Measurements from ENCODE around the gene SERPINB1. TPM values are rescaled to one million over a fixed set of nuclear protein-coding genes. Genes with fewer than 3 reads are reported as not detected.

SERPINB1 gene
- polyA plus RNA-seq, 1 experiment: 22.4 TPM

GRCh38 chr6:2850538-2851113 lies 9.0 kb upstream of the SERPINB1 start:
- Histone ChIP-seq H3K27me3 (ENCODE audit: control insufficient read depth, insufficient read depth, low read length) (no peaks in the 10 kb centered on the region), H3K9me3 (ENCODE audit: control insufficient read depth, insufficient read depth, low read length) (no peaks in the 10 kb centered on the region), H3K4me3 (ENCODE audit: low read depth, low read length) (no peak overlapping the region), H3K27ac (ENCODE audit: low read depth, low read length) (no peak overlapping the region)
- DNase-seq (ENCODE audit: low read depth, low spot score): no peak
- ChIA-PET POLR2A (interaction anchor here (0.6 to 0.9 kb wide), 2 partner anchors 9 to 85 kb away, joined by 6 read pairs; partner anchors contain the start of gene WRNIP1), CTCF (interaction anchor here (0.7 to 2.9 kb wide), 8 partner anchors 38 to 138 kb away, joined by 3 to 18 read pairs (median 6); no protein-coding TSS in a partner anchor)
- TF ChIP-seq CTCF (IDR thresholded peaks at IDR 0.05; ENCODE audit: low read depth, low read length): no peak

GRCh38 chr6:2848851-2849250 lies 7.2 kb upstream of the SERPINB1 start:
- H3K9me3 ChIP-seq (ENCODE audit: control insufficient read depth, insufficient read depth, low read length): no peaks in the 10 kb centered on the region; the same call in 1 of the 2 replicates

GRCh38 chr6:2845880-2846208 lies 4.2 kb upstream of the SERPINB1 start:
- CTCF ChIA-PET: interaction anchor here (0.5 to 3.8 kb wide), 26 partner anchors 8 to 1249 kb away, joined by 3 to 99 read pairs (median 6); no protein-coding TSS in a partner anchor
- no peaks in the 10 kb centered on the region for H3K27me3 ChIP-seq (ENCODE audit: control insufficient read depth, insufficient read depth, low read length)
- no peaks in the 10 kb centered on the region; the same call in 1 of the 2 replicates for H3K9me3 ChIP-seq (ENCODE audit: control insufficient read depth, insufficient read depth, low read length)
- H3K27ac ChIP-seq (ENCODE audit: low read depth, low read length): peak overlapping the region; percentile 84
- POLR2A ChIA-PET: interaction anchor here (0.5 to 1.2 kb wide), 2 partner anchors 55 to 144 kb away, joined by 3 to 10 read pairs; no protein-coding TSS in a partner anchor
- no peak overlapping the region for H3K4me3 ChIP-seq (ENCODE audit: low read depth, low read length)
- no peak for DNase-seq (ENCODE audit: low read depth, low spot score)
- no peak for TF ChIP-seq CTCF (IDR thresholded peaks at IDR 0.05; ENCODE audit: low read depth, low read length)

More at GRCh38 chr6:2848851-2849250, 7.2 kb upstream of the SERPINB1 start:
- Histone ChIP-seq H3K27ac (ENCODE audit: low read depth, low read length) (no peak overlapping the region), H3K4me3 (ENCODE audit: low read depth, low read length) (no peak overlapping the region), H3K27me3 (ENCODE audit: control insufficient read depth, insufficient read depth, low read length) (no peaks in the 10 kb centered on the region)
- DNase-seq (ENCODE audit: low read depth, low spot score): no peak
- ChIA-PET POLR2A (interaction anchor here (0.5 kb wide), 1 partner anchor 166 kb away, joined by 3 read pairs; no protein-coding TSS in a partner anchor), CTCF (interaction anchor here (0.6 to 2.9 kb wide), 2 partner anchors 86 to 104 kb away, joined by 3 to 18 read pairs; no protein-coding TSS in a partner anchor)
- no peak for TF ChIP-seq CTCF (IDR thresholded peaks at IDR 0.05; ENCODE audit: low read depth, low read length)

- TF ChIP-seq CTCF (IDR thresholded peaks at IDR 0.05; ENCODE audit: low read depth, low read length): no peak
- H3K9me3 ChIP-seq (ENCODE audit: control insufficient read depth, insufficient read depth, low read length): no peaks in the 10 kb centered on the region; the same call in 1 of the 2 replicates
- DNase-seq (ENCODE audit: low read depth, low spot score): no peak
- ChIA-PET CTCF (interaction anchor here (1.0 to 2.0 kb wide), 5 partner anchors 10 to 108 kb away, joined by 3 to 12 read pairs (median 4); no protein-coding TSS in a partner anchor), POLR2A (no interaction called here)
- H3K4me3 ChIP-seq (ENCODE audit: low read depth, low read length): no peak overlapping the region
- H3K27me3 ChIP-seq (ENCODE audit: control insufficient read depth, insufficient read depth, low read length): no peaks in the 10 kb centered on the region
- H3K27ac ChIP-seq (ENCODE audit: low read depth, low read length): no peak overlapping the region
These were observed 2.3 kb upstream of the SERPINB1 start for GRCh38 chr6:2844008-2844407.

- POLR2A ChIA-PET: no interaction called here
- DNase-seq (ENCODE audit: low read depth, low spot score): no peak
- Histone ChIP-seq H3K27ac (ENCODE audit: low read depth, low read length) (no peak overlapping the region), H3K4me3 (ENCODE audit: low read depth, low read length) (no peak overlapping the region), H3K9me3 (ENCODE audit: control insufficient read depth, insufficient read depth, low read length) (no peaks in the 10 kb centered on the region; the same call in 1 of the 2 replicates), H3K27me3 (ENCODE audit: control insufficient read depth, insufficient read depth, low read length) (no peaks in the 10 kb centered on the region)
- TF ChIP-seq CTCF (IDR thresholded peaks at IDR 0.05; ENCODE audit: low read depth, low read length): no peak
- CTCF ChIA-PET: interaction anchor here (1.0 to 3.1 kb wide), 5 partner anchors 52 to 109 kb away, joined by 3 to 30 read pairs (median 8); no protein-coding TSS in a partner anchor
These were observed 1.6 kb upstream of the SERPINB1 start for GRCh38 chr6:2843138-2843740.

Measured in AG04450 (cell line).